SH-SY5Y (cell line): ENCODE data around the gene MSMP.

ENCODE experiments used
- GATA2 ChIP-seq: IDR thresholded peaks from 2 replicates; pipeline ENCODE4 v1.6.1; 2011; ENCODE audit warnings: mild to moderate bottlenecking, low read depth, low read length
- GATA3 ChIP-seq: IDR thresholded peaks from 2 replicates; pipeline ENCODE4 v1.6.1; 2011; ENCODE audit warnings: low read depth, mild to moderate bottlenecking, low read length, moderate library complexity

Gene MSMP

DNA sequence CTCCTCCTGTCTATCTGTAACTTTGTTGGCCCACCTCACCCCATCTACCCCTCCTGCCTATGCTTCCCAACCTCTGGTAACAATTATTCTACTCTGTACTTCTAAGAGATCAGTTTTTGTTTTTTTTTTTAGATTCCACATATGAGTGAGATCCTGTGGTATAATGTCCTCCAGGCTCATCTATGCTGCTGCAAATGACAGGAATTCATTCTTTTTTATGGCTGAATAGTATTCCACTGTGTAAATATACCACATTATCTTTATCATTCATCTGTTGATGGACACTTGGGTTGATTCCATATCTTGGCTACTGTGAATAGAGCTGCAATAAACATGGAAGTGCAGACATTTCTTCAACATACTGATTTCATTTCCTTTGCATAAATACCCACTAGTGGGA, 29.3 kb upstream of the MSMP start:
- no peak for TF ChIP-seq GATA2
- no peak for TF ChIP-seq GATA3

DNA sequence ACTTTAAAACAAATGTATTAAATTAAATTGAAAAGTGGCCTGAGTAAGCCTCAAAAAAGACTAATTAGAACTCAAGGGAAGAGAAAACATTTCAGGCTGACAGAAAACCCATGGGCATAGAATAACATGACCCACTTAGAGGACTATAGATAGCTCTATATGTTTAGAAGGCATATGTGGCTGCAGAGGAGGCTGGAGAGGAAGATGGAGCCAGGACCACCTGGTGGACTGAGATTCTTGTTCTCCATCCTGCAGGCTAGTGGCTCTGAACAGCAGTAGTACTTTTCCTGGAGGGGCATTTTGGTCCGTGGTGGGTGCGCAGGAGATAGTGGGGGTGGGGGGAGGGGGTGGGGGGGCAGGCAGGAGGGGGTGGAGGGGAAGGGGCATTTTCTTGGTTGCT, 27.0 kb upstream of the MSMP start:
- TF ChIP-seq GATA2 (no peak), GATA3 (no peak)

DNA sequence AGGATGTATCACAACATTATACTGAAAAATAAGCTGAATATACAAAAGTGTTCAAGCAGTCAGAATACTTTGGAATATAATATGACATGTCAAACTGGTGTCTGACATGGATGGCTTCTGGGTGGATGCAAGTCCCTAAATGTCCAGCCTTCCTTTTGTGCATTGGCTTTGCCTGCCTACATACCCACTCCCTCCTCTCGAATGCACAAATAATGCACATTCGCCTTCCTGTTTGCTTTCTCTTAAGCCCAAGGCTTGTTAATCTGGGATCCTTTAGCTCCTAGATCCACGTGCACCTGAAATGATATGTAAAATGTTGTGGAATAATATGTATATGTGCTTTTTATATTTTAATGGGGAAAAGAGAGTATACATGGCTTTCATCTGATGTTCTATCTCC, 24.4 kb upstream of the MSMP start:
- TF ChIP-seq GATA3 (no peak), GATA2 (no peak)

DNA sequence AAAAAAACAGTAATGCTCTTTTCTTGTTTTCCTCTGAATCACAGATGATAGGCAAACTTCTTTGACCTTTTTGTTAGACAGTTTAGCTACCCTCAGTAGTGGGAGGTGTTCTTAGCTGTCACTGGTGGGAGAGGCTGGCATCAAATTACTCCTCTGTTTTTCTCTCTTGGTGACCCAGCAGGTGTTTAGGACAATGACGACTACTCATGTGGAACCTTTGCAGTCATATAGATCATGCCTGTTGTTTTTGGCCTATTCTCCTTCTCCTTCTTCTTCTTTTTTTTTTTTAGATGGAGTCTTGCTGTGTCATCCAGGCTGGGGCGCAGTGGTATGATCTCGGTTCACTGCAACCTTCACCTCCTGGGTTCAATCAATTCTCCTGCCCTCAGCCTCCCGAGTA, 21.9 kb upstream of the MSMP start:
- TF ChIP-seq GATA2: no peak
- no peak for TF ChIP-seq GATA3

DNA sequence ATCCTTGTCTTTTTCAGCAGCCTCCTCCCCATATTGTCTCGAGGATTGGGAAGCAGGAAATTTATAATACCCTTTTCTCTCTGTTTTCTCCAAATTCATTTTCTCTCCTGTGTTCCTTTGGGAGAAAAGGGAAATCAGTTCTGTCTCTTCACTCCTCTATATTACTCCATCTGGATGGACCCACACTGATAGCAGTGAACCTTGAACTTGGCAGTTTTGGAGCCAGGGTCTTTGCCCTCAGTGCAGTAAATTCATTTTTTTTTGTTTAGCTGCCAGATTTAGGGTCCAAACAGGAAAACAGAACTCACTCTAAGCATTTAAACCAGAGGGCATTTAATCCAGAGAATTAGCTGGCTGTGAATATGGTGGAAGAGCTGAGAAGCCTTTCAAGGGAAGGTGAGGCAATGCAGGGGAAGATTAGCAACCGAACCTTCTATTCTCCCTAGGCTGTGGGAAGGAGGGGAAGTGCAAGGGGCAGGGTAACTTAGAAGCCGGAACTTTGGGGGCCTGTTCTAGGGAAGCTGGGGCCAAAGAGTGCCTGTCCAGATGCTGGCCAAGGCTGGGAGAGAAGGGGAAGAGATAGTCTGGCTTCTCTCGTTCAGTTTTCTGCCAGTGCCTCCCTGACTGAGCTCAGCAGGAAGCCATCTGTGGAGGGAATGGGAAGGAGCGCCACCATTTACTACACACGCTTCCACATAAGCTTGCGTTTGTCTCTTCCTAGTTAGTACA, 21.0 kb upstream of the MSMP start:
- TF ChIP-seq GATA2: no peak
- no peak for TF ChIP-seq GATA3

DNA sequence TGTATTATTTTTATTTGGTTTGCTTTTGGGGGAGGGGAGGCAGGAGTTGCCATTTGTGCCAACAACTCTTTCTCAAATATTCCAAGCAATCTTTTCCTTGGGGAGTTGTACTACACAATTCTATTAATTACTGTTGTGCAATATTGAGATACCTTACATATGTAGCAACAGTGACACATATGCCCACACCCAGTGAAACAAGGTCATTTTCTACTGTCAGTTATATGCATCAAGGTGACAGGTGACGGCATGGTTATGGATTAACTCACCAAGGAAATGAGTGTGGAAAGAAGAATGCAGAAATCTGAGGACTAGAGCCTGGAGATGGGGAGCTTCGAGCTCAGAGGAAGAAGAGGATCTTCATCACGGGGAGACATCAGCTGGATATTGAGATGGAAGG, 17.9 kb upstream of the MSMP start:
- TF ChIP-seq GATA3: no peak
- TF ChIP-seq GATA2: no peak

DNA sequence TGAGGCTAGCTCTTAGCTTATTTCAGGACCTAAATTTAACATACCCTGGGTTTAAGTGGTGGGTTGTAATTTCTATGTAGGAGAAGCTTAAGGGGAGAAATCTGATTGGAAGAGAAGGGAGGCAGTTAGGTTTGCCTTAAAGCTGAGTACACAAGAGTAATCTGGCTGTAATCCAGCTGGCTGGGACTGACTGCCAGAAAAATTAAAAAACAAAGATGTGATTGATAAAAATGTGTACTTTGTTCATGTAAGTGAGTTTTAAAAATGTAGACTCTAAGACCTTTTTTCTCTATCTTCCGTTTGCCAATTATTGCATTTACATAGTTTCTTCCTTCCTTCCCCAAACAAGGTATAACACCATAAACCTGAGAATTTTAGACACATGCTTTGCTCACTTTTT, 17.5 kb upstream of the MSMP start:
- TF ChIP-seq GATA2 (peak; percentile 51; the same call in 1 of the 2 replicates), GATA3 (no peak)

DNA sequence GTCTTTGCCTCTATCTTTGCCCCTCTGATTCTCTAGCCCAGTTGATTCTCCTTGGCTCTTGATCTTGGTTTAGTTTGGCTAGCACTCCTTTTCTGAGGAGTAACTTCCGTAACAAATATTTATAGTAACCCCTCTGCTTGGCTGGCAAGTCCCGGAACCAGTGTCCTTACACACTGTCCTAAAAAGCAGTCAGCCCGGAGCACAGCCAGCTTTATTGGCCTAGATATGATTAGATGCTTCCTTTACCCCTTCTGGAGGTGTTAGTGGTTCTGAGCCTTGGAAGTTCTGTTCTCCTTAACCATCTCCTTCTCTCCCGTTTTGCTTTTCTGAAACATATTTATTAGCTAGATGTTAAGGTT, 17.0 kb upstream of the MSMP start:
- TF ChIP-seq GATA3 (no peak), GATA2 (no peak)

DNA sequence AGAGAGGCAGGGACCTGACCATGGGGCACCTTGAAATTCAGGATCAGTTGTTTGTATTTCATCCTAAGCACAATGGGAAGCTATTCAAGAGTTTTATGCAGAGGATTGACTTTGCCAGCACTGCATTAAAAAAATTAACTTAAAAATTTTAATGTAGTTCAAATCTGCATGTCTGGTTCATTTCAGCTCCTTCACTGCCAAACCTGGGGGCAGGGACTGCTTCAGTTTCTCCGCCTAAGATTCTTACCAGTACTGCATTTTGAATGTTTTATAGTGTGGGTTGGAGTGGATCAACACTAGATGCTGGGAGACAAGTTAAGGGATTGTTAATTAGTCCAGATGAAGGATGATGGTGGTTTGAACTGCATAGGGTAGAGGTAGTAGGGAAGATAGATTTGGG, 15.7 kb upstream of the MSMP start:
- TF ChIP-seq GATA3: no peak
- TF ChIP-seq GATA2: no peak

DNA sequence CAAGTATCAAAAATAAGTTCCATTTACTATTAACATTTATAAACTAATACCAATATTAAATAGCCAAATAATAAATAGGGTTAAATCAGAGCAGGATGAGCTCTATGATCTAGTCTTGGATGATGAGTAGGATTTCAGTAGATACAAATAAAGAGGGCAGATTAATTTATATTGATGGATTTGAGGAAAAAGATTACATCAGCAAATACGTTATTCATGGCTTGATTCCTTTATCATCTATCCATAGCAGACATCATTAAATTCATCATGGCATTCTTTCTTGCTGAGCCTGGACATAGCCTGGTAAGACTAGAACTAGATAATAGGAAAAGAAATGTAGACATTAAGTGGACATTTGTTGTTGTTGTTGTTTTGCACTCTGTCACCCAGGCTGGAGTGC, 13.4 kb upstream of the MSMP start:
- TF ChIP-seq GATA3 (no peak), GATA2 (no peak)

DNA sequence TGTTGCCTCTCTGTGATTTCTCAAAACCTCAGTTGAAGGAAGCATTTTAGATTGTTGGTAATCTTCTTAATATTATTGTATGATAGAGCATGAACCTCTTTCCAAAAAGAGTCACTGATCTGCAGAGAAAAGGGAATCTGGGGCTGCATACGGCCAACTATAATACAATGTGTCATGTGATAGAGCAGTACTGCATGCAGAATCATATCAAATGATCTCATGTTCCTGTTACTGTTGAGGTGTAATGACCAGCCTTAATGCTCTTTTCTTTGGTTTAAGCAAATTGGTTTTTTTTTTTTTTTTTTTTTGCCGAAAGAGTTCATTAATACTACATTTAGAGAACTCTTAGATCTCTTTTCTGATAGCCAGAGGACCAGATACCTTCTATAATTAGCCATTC, 12.9 kb upstream of the MSMP start:
- TF ChIP-seq GATA2 (no peak), GATA3 (no peak)

DNA sequence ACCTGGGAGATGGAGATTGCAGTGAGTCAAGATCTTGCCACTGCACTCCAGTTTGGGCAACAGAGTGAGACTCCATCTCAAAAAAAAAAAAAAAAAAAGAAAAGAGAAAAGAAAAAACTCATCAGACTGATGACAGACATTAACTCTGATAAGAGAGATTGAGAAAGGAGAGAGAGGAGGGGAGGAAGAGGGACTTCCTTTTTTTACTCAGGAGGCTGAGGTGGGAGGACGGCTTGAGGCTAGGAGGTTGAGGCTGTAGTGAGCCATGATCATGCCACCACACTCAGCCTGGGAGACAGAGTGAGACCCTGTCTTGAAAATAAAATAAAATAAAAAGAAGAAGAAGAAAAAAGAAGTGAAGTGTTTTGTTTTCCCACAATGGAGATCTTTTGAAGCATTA, 9.7 kb upstream of the MSMP start:
- TF ChIP-seq GATA2 (no peak), GATA3 (no peak)

DNA sequence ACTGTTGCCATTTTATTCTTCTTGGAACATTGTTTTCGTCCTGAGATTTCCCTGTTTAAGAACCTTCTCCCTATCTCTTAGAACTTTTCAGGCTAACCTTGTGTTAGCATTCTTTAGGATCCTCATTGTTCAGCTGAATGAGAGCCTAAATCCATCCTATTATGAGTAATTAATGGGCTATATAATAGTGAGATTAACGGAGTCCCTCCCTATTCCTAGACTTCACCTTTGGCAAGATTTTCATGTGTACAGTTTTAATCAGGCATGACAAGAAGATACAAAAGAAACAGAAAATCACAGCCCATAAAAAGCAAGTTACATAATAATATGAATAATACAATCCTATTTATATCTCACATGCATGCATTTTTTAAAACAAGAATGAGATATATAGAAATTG, 9.1 kb upstream of the MSMP start:
- no peak for TF ChIP-seq GATA2
- no peak for TF ChIP-seq GATA3

DNA sequence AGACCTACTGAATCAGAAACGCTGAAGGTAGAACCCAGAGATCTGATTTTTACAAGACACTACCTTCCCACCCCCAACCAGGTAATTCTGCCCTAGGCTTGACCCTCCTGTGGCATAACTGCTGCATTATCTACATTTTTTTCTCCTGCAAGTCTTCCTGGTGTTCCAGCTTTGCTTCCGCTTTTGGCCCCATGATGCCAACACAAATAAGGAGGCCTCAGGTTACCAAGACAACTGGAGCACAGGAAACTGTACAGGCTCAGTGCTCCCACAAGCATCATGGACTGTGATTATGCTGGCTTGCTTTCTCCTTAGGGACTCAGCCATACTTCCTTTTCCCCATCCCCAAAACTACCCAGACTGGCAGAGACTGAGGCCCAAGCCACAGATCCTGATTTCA, 6.6 kb upstream of the MSMP start:
- TF ChIP-seq GATA2 (no peak), GATA3 (no peak)

DNA sequence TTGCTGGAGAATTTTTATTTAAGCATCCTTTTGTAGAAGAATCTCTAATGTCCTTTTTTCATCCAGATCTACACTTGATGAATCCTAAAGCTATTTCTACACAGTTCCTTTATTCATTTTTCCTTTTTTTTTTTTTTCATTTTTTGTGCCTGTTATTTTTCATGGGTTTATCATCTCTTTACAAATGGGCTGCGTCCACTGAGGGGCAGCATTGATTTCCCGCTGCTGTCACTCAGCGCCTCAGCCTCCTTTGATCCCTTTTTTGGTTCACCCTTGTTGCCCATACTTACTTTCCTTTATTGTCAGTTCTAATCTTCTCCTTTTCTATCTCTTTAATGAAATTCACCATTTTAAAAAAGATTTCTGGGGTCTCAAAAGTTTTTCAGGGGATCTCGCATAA, 5.7 kb upstream of the MSMP start:
- TF ChIP-seq GATA2 (no peak), GATA3 (no peak)

DNA sequence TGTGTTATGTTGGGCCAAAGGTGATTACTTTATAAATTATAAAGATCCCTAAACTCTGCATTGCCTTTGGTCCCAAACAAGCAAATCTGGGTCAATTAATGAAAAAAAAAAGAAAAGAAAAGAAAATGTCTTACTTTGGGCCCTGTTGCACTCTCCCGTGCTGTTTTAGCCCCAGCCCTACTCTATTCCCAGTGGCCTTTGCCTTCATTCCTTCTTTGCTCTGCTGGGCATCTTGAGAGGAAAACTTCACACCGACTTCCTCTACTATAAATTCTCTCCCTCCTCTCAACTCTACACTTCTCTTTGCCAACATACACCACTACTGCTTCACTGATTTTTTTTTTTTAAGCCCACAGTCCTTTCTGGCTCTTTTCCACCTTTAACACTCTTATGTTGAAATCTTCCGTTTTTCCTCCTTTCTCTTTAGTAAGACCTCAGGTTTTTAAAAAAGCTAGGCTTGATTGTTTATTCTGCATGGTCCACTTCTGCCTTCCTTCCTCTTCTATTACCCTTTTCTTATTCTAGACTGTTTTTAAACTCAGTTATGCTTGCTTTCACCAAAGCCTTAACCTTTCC, 4.5 kb upstream of the MSMP start:
- TF ChIP-seq GATA2 (no peak), GATA3 (no peak)

DNA sequence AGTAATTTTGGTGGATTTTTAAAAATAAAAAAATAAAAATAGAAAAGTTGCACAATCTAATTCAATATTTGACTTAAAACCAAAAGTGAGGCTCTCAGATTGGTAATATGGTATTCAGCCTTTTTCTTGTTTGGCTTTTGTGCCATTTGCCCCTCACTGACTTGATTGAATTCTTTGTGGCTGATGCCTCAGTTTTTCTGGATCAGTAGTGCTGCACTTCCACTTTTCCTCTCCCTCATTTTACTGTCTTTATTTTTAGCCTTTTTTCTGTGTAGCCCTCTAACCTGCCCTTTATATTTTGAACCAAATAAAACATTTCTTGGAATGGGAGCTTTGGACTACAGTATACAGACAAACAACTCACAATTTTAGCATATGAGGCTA, 3.8 kb upstream of the MSMP start:
- no peak for TF ChIP-seq GATA3
- no peak for TF ChIP-seq GATA2
